Neuronal stem cell (in vitro differentiated cells): ENCODE data around the gene HOMER1.

Experiments
- DNase-seq: peaks from one replicate; pipeline ENCODE4 v3.0.0-alpha.2; 2013; ENCODE audit warnings: low spot score
- H2AFZ ChIP-seq: one replicate; pipeline ENCODE4 v1.6.1; 2013; ENCODE audit warnings: mild to moderate bottlenecking, low read length, inconsistent platforms
- H2AK5ac ChIP-seq: 2 replicates; pipeline ENCODE4 v1.6.1; 2013; ENCODE audit warnings: low read depth, mild to moderate bottlenecking, inconsistent platforms, low read length, moderate library complexity, mixed read lengths
- H2BK120ac ChIP-seq: 2 replicates; pipeline ENCODE4 v1.6.1; 2013; ENCODE audit warnings: low read depth, mild to moderate bottlenecking, inconsistent platforms, low read length, moderate library complexity, mixed read lengths
- H2BK12ac ChIP-seq: one replicate; pipeline ENCODE4 v1.6.1; 2013; ENCODE audit warnings: low read length, inconsistent platforms
- H2BK15ac ChIP-seq: 2 replicates; pipeline ENCODE4 v1.6.1; 2013; ENCODE audit warnings: mild to moderate bottlenecking, low read length, inconsistent platforms, mixed read lengths
- H2BK5ac ChIP-seq: one replicate; pipeline ENCODE4 v1.6.1; 2013; ENCODE audit warnings: inconsistent platforms, mild to moderate bottlenecking, low read length, moderate library complexity
- H3K14ac ChIP-seq: one replicate; pipeline ENCODE4 v1.6.1; 2013; ENCODE audit warnings: low read length, inconsistent platforms
- H3K18ac ChIP-seq: 2 replicates; pipeline ENCODE4 v1.6.1; 2013; ENCODE audit warnings: low read length, inconsistent platforms
- H3K23ac ChIP-seq: 2 replicates; pipeline ENCODE4 v1.6.1; 2013; ENCODE audit warnings: low read depth, mild to moderate bottlenecking, mixed read lengths, low read length, inconsistent platforms; ENCODE audit not compliant: poor library complexity
- H3K27ac ChIP-seq: replicated peaks from 3 replicates; pipeline ENCODE4 v1.5.1; 2013; ENCODE audit warnings: low read length, inconsistent platforms
- H3K27me3 ChIP-seq, 3 experiments: 2 replicates each; pipeline ENCODE4 v1.6.1; 2013; ENCODE audit warnings: low read length in 3 of 3, mild to moderate bottlenecking in 2 of 3, inconsistent platforms in 1 of 3, low read depth in 1 of 3, mixed read lengths in 1 of 3, moderate library complexity in 1 of 3; ENCODE audit not compliant: control insufficient read depth in 3 of 3, insufficient read depth in 3 of 3
- H3K36me3 ChIP-seq, 2 donors: replicated peaks in 1 of 2; 2 replicates each; pipeline ENCODE4 v1.6.1; 2013; ENCODE audit warnings: low read length in 2 of 2; ENCODE audit not compliant: control insufficient read depth in 2 of 2, insufficient read depth in 2 of 2
- H3K4ac ChIP-seq: 2 replicates; pipeline ENCODE4 v1.6.1; 2013; ENCODE audit warnings: inconsistent platforms, mild to moderate bottlenecking, low read length, moderate library complexity
- H3K4me1 ChIP-seq, 2 donors: 1 replicate in 1 of 2; 2 replicates in 1 of 2; pipeline ENCODE4 v1.6.1; 2013; ENCODE audit warnings: low read length in 2 of 2, low read depth in 1 of 2; ENCODE audit not compliant: control insufficient read depth in 2 of 2, insufficient read depth in 1 of 2
- H3K4me2 ChIP-seq: one replicate; pipeline ENCODE4 v1.6.1; 2013; ENCODE audit warnings: mild to moderate bottlenecking, low read length, inconsistent platforms; ENCODE audit not compliant: insufficient read depth, poor library complexity, severe bottlenecking
- H3K4me3 ChIP-seq, 2 donors: 2 replicates each; pipeline ENCODE4 v1.5.1; 2013; ENCODE audit warnings: low read length in 2 of 2, mild to moderate bottlenecking in 2 of 2, inconsistent platforms in 1 of 2, moderate library complexity in 1 of 2
- H3K79me1 ChIP-seq: one replicate; pipeline ENCODE4 v1.6.1; 2013; ENCODE audit warnings: low read depth, mild to moderate bottlenecking, inconsistent platforms, low read length, moderate library complexity
- H3K9ac ChIP-seq: one replicate; pipeline ENCODE4 v1.6.1; 2013; ENCODE audit warnings: mild to moderate bottlenecking, low read depth, low read length, inconsistent platforms; ENCODE audit not compliant: poor library complexity
- H3K9me3 ChIP-seq, 2 donors: replicated peaks in 1 of 2; 2 replicates each; pipeline versions ENCODE3 to v1.6.1; 2013; ENCODE audit warnings: low read length in 2 of 2, mild to moderate bottlenecking in 2 of 2, inconsistent platforms in 1 of 2, low read depth in 1 of 2, mixed read lengths in 1 of 2, moderate library complexity in 1 of 2; ENCODE audit not compliant: control insufficient read depth in 2 of 2, insufficient read depth in 1 of 2
- H4K8ac ChIP-seq: one replicate; pipeline ENCODE4 v1.6.1; 2013; ENCODE audit warnings: low read depth, mild to moderate bottlenecking, inconsistent platforms, low read length, moderate library complexity
- H4K91ac ChIP-seq: one replicate; pipeline ENCODE4 v1.6.1; 2013; ENCODE audit warnings: low read length, low read depth, mild to moderate bottlenecking, inconsistent platforms; ENCODE audit not compliant: poor library complexity
- WGBS, 2 donors: extraction: QIAGEN DNeasy Blood & Tissue Kit; methylation state at CpG; one replicate each; pipeline ENCODE4 v1.1.7; 2013; ENCODE audit warnings: missing lambda C conversion rate in 2 of 2, mixed read lengths in 1 of 2; ENCODE audit not compliant: insufficient read length in 2 of 2, insufficient replicate concordance in 1 of 2; ENCODE audit errors: extremely low coverage in 2 of 2; 5-methylcytosine and 5-hydroxymethylcytosine counted together

HOMER1 gene

DNA sequence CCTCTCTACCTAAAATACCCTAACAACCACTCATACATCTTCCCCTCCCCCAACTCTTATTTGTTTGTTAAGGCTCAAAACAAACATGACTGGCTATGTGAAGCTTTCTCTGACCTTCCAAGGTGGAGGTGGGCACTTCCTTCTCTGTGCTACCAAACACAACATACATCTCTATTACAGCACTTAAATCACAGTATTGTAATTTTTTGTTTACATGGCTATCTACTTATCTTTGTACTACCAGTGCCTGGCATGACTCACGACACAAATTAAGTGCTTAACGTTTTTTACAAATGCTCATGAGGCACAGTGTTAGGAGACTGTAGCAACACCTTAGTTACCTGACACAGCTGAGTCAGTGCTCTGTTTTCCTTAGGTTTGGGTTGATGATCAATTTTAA is 18.6 kb downstream of the HOMER1 start:
- Histone ChIP-seq H3K9me3 (no peaks in the 10 kb centered on the region), H3K4me2 (no peak overlapping the region), H3K4me3 (no peak overlapping the region), H2BK120ac (no peak overlapping the region), H2BK5ac (no peak overlapping the region), H3K23ac (no peak overlapping the region), H3K14ac (no peak overlapping the region), H3K18ac (no peak overlapping the region), H3K4me1 (peaks cover 0 to 2% of the 10 kb centered on the region in 2 donors), H3K36me3 (no peaks in the 10 kb centered on the region), H2AFZ (no peak overlapping the region), H3K79me1 (peaks cover 3% of the 10 kb centered on the region), H3K4ac (no peak overlapping the region), H2BK12ac (no peak overlapping the region), H3K27me3 (no peaks in the 10 kb centered on the region), H4K91ac (no peak overlapping the region), H4K8ac (no peak overlapping the region), H2BK15ac (no peak overlapping the region), H3K9ac (no peak overlapping the region), H2AK5ac (no peak overlapping the region), H3K27ac (no peak overlapping the region)
- no peak for DNase-seq
- WGBS, 2 donors: no CpG with 5 or more reads among the region's 2 CpGs

DNA sequence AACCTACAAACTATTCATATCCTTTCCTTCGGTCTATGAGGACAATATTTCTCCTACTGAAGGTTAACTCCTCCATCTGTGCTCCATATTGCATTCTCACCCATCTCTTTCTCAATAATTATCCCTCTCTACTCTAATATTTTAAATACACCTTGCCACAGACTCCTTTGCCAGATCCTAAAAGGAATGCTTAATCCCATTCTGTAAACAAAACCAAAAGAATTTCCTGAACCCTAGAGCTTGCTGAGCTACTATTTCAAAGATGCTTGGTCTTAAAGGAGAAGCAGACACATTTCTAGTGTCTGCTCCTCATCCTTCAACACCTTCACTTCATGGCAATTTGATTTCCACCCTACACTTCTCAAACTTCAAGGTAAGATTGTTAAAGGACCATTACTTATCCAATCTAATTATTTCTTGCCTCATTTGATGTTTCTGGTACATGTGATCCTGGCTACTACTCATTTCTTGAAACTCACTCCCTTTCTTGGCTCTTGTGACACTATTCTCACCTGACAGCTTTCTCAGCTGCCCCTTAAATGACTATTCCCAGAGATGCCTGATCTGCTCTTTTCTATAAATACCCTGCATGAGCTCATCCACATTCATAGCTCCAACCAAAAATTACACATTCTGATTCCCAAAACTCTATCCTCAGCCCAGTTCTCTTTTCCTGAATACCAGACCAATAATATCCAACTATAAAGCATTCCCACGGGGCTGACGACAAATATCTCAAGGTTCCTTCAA is 20.2 kb downstream of the HOMER1 start:
- Histone ChIP-seq H4K91ac (no peak overlapping the region), H3K4me3 (no peak overlapping the region), H3K18ac (no peak overlapping the region), H2AK5ac (no peak overlapping the region), H3K4me2 (no peak overlapping the region), H3K27me3 (no peaks in the 10 kb centered on the region), H3K14ac (no peak overlapping the region), H3K27ac (no peak overlapping the region), H3K79me1 (peaks cover 3% of the 10 kb centered on the region), H3K4me1 (peaks cover 0 to 2% of the 10 kb centered on the region in 2 donors), H2BK5ac (no peak overlapping the region), H3K4ac (no peak overlapping the region), H2BK12ac (no peak overlapping the region), H2AFZ (no peak overlapping the region), H4K8ac (no peak overlapping the region), H3K9ac (no peak overlapping the region), H2BK120ac (no peak overlapping the region), H3K23ac (no peak overlapping the region), H2BK15ac (no peak overlapping the region), H3K36me3 (no peaks in the 10 kb centered on the region), H3K9me3 (no peaks in the 10 kb centered on the region)
- WGBS, 2 donors: no CpG with 5 or more reads among the region's 3 CpGs
- DNase-seq: no peak

GRCh38 chr5:79491690-79492317 is 22.1 kb downstream of the HOMER1 start:
- Histone ChIP-seq H3K36me3 (no peaks in the 10 kb centered on the region), H2BK5ac (no peak overlapping the region), H3K4me2 (no peak overlapping the region), H3K4me3 (no peak overlapping the region), H3K4me1 (peaks cover 0 to 2% of the 10 kb centered on the region in 2 donors), H3K18ac (no peak overlapping the region), H2AFZ (no peak overlapping the region), H4K91ac (no peak overlapping the region), H2BK15ac (no peak overlapping the region), H3K27ac (no peak overlapping the region), H3K79me1 (peaks cover 3% of the 10 kb centered on the region), H2BK12ac (no peak overlapping the region), H2BK120ac (no peak overlapping the region), H4K8ac (no peak overlapping the region), H3K23ac (no peak overlapping the region), H3K9ac (no peak overlapping the region), H3K27me3 (no peaks in the 10 kb centered on the region), H2AK5ac (no peak overlapping the region), H3K9me3 (no peaks in the 10 kb centered on the region), H3K14ac (no peak overlapping the region), H3K4ac (no peak overlapping the region)
- DNase-seq: no peak

- Histone ChIP-seq H3K4ac (no peak overlapping the region), H4K8ac (no peak overlapping the region), H3K27ac (no peak overlapping the region), H3K4me3 (no peak overlapping the region), H3K4me1 (peaks cover 0 to 2% of the 10 kb centered on the region in 2 donors), H3K9ac (no peak overlapping the region), H2AK5ac (no peak overlapping the region), H3K79me1 (peaks cover 9% of the 10 kb centered on the region), H3K36me3 (no peaks in the 10 kb centered on the region), H3K18ac (no peak overlapping the region), H2BK12ac (no peak overlapping the region), H3K27me3 (no peaks in the 10 kb centered on the region), H3K23ac (no peak overlapping the region), H2BK120ac (no peak overlapping the region), H2BK15ac (no peak overlapping the region), H3K4me2 (no peak overlapping the region), H4K91ac (no peak overlapping the region), H2AFZ (no peak overlapping the region), H2BK5ac (no peak overlapping the region), H3K14ac (no peak overlapping the region), H3K9me3 (no peaks in the 10 kb centered on the region)
- no peak for DNase-seq
Measured at GRCh38 chr5:79490323-79490936, 23.5 kb downstream of the HOMER1 start.
